H9 (cell line): ENCODE results near the gene SPAG4. TPM values are rescaled to one million over a fixed set of nuclear protein-coding genes. Genes with fewer than 3 reads are reported as not detected.

Experiments
- DNase-seq: peaks from one replicate; pipeline ENCODE4 v3.0.0-alpha.2; 2017
- H2AFZ ChIP-seq: one replicate; pipeline ENCODE4 v1.6.1; 2013; ENCODE audit warnings: mild to moderate bottlenecking, low read length, control low read depth, moderate library complexity
- H2AK5ac ChIP-seq: 2 replicates; pipeline ENCODE4 v1.6.1; 2013; ENCODE audit warnings: low read length, control low read depth, mixed read lengths; ENCODE audit not compliant: insufficient read length
- H2BK120ac ChIP-seq: one replicate; pipeline ENCODE4 v1.6.1; 2013; ENCODE audit warnings: low read depth, mild to moderate bottlenecking, low read length, control low read depth, inconsistent platforms; ENCODE audit not compliant: poor library complexity, severe bottlenecking
- H2BK12ac ChIP-seq: 2 replicates; pipeline ENCODE4 v1.6.1; 2013; ENCODE audit warnings: low read length, control low read depth, mixed read lengths, low read depth; ENCODE audit not compliant: insufficient read length
- H2BK15ac ChIP-seq: 2 replicates; pipeline ENCODE4 v1.6.1; 2013; ENCODE audit warnings: low read depth, low read length, control low read depth
- H2BK20ac ChIP-seq: one replicate; pipeline ENCODE4 v1.6.1; 2013; ENCODE audit warnings: low read depth, mild to moderate bottlenecking, low read length, control low read depth, inconsistent platforms; ENCODE audit not compliant: poor library complexity, severe bottlenecking
- H2BK5ac ChIP-seq: 2 replicates; pipeline ENCODE4 v1.6.1; 2013; ENCODE audit warnings: low read length, control low read depth, mixed read lengths; ENCODE audit not compliant: insufficient read length
- H3K14ac ChIP-seq: 2 replicates; pipeline ENCODE4 v1.6.1; 2013; ENCODE audit warnings: low read length, control low read depth; ENCODE audit not compliant: insufficient read depth
- H3K18ac ChIP-seq: 2 replicates; pipeline ENCODE4 v1.6.1; 2013; ENCODE audit warnings: low read depth, mild to moderate bottlenecking, mixed read lengths, low read length, control low read depth; ENCODE audit not compliant: insufficient read length
- H3K23ac ChIP-seq: 2 replicates; pipeline ENCODE4 v1.6.1; 2013; ENCODE audit warnings: low read length, control low read depth, mixed read lengths, low read depth; ENCODE audit not compliant: insufficient read length
- H3K23me2 ChIP-seq: 2 replicates; pipeline ENCODE4 v1.6.1; 2013; ENCODE audit warnings: low read depth, mild to moderate bottlenecking, mixed read lengths, low read length, control low read depth; ENCODE audit not compliant: insufficient read length, poor library complexity, severe bottlenecking
- H3K27ac ChIP-seq: 2 replicates; pipeline ENCODE4 v1.5.1; 2013; ENCODE audit warnings: low read length, control low read depth, mixed read lengths, low read depth; ENCODE audit not compliant: insufficient read length
- H3K27me3 ChIP-seq: 2 replicates; pipeline ENCODE4 v1.6.1; 2013; ENCODE audit warnings: low read length, control low read depth, inconsistent platforms; ENCODE audit not compliant: insufficient read depth
- H3K4ac ChIP-seq: 2 replicates; pipeline ENCODE4 v1.6.1; 2013; ENCODE audit warnings: low read depth, mild to moderate bottlenecking, control low read depth, inconsistent platforms, low read length, moderate library complexity
- H3K4me1 ChIP-seq: 2 replicates; pipeline ENCODE4 v1.6.1; 2013; ENCODE audit warnings: low read length, control low read depth, inconsistent platforms; ENCODE audit not compliant: insufficient read depth
- H3K4me2 ChIP-seq: 2 replicates; pipeline ENCODE4 v1.6.1; 2013; ENCODE audit warnings: low read length, control low read depth, mixed read lengths; ENCODE audit not compliant: insufficient read length, insufficient read depth
- H3K56ac ChIP-seq: 2 replicates; pipeline ENCODE4 v1.6.1; 2013; ENCODE audit warnings: low read depth, mild to moderate bottlenecking, mixed read lengths, low read length, control low read depth; ENCODE audit not compliant: insufficient read length
- H3K79me1 ChIP-seq: 2 replicates; pipeline ENCODE4 v1.6.1; 2013; ENCODE audit warnings: low read depth, mild to moderate bottlenecking, moderate library complexity, low read length, control low read depth, inconsistent platforms; ENCODE audit not compliant: insufficient read depth, poor library complexity, severe bottlenecking
- H3K79me2 ChIP-seq: 2 replicates; pipeline ENCODE4 v1.6.1; 2013; ENCODE audit warnings: low read length, control low read depth, inconsistent platforms; ENCODE audit not compliant: insufficient read depth
- H3K9ac ChIP-seq: 2 replicates; pipeline ENCODE4 v1.6.1; 2013; ENCODE audit warnings: low read length, control low read depth, mixed read lengths; ENCODE audit not compliant: insufficient read length; ENCODE audit errors: extremely low read depth
- H3K9me3 ChIP-seq: one replicate; pipeline ENCODE4 v1.6.1; 2013; ENCODE audit warnings: low read depth, low read length, inconsistent platforms; ENCODE audit not compliant: control insufficient read depth
- H3T11ph ChIP-seq: one replicate; pipeline ENCODE4 v1.6.1; 2013; ENCODE audit warnings: mild to moderate bottlenecking, low read length, control low read depth, inconsistent platforms
- H4K20me1 ChIP-seq: one replicate; pipeline ENCODE4 v1.6.1; 2013; ENCODE audit not compliant: control insufficient read depth, insufficient read length, insufficient read depth
- H4K5ac ChIP-seq: 2 replicates; pipeline ENCODE4 v1.6.1; 2013; ENCODE audit warnings: low read depth, mild to moderate bottlenecking, mixed read lengths, low read length, control low read depth; ENCODE audit not compliant: insufficient read length
- H4K8ac ChIP-seq: replicated peaks from 2 replicates; pipeline ENCODE4 v1.6.1; 2013; ENCODE audit warnings: low read length, control low read depth, mixed read lengths, low read depth; ENCODE audit not compliant: insufficient read length
- H4K91ac ChIP-seq: 2 replicates; pipeline ENCODE4 v1.6.1; 2013; ENCODE audit warnings: low read depth, mild to moderate bottlenecking, moderate library complexity, mixed read lengths, low read length, control low read depth; ENCODE audit not compliant: insufficient read length
- H3K27ac Mint-ChIP-seq, 3 experiments: 2 replicates in 2 of 3; 3 replicates in 1 of 3; pipeline ENCODE4 v1.8.0; 2020 to 2021; ENCODE audit warnings: mixed read lengths in 3 of 3, mild to moderate bottlenecking in 1 of 3, moderate library complexity in 1 of 3
- H3K27me3 Mint-ChIP-seq: 2 replicates; pipeline ENCODE4 v1.8.0; 2021; ENCODE audit warnings: low read depth, mild to moderate bottlenecking, moderate library complexity, mixed read lengths
- H3K36me3 Mint-ChIP-seq, 3 experiments: 2 replicates in 2 of 3; 3 replicates in 1 of 3; pipeline ENCODE4 v1.8.0; 2020 to 2021; ENCODE audit warnings: low read depth in 3 of 3, mixed read lengths in 3 of 3; ENCODE audit not compliant: insufficient read depth in 1 of 3
- H3K4me1 Mint-ChIP-seq, 2 experiments: 2 replicates each; pipeline ENCODE4 v1.8.0; 2020; ENCODE audit warnings: mixed read lengths in 2 of 2
- H3K4me3 Mint-ChIP-seq, 2 experiments: 2 replicates in 1 of 2; 3 replicates in 1 of 2; pipeline ENCODE4 v1.8.0; 2020 to 2021; ENCODE audit warnings: mild to moderate bottlenecking in 2 of 2, mixed read lengths in 2 of 2, moderate library complexity in 1 of 2
- H3K9me3 Mint-ChIP-seq, 2 experiments: 2 replicates in 1 of 2; 3 replicates in 1 of 2; pipeline ENCODE4 v1.8.0; 2020; ENCODE audit warnings: mild to moderate bottlenecking in 2 of 2, mixed read lengths in 2 of 2, moderate library complexity in 1 of 2
- CTCF ChIP-seq: fragments of 200-600 bp; sonication (generic); conservative IDR thresholded peaks from 3 replicates; pipeline ENCODE4 v1.8.0; 2021; ENCODE audit warnings: antibody characterized with exemption, mild to moderate bottlenecking
- WGBS: extraction: QIAGEN DNeasy Blood & Tissue Kit; methylation state at CpG from one replicate; pipeline ENCODE4 v1.1.7; 2013; ENCODE audit warnings: missing lambda C conversion rate, low lambda C conversion rate, mixed read lengths; ENCODE audit not compliant: insufficient read length; ENCODE audit errors: extremely low coverage; 5-methylcytosine and 5-hydroxymethylcytosine counted together
- total RNA-seq: library from RNA; stranded (reverse); gene quantifications from 2 replicates; pipeline ENCODE4 v1.2.1, GENCODE V29; 2021

The SPAG4 gene
- total RNA-seq, 1 experiment from 2014 or later: 4.9 TPM

GRCh38 chr20:35638751-35639150 is 23.1 kb downstream of the SPAG4 start:
- Histone ChIP-seq H3K23ac (no peak overlapping the region), H3K27ac (no peak overlapping the region), H2BK12ac (no peak overlapping the region), H3K56ac (no peak overlapping the region), H2AFZ (no peak overlapping the region), H3K27me3 (no peaks in the 10 kb centered on the region), H3K4me2 (no peak overlapping the region), H3T11ph (no peak overlapping the region), H2BK5ac (no peak overlapping the region), H4K91ac (no peak overlapping the region), H4K8ac (no peak overlapping the region), H3K23me2 (no peaks in the 10 kb centered on the region), H2AK5ac (no peak overlapping the region), H3K18ac (no peak overlapping the region), H2BK15ac (no peak overlapping the region), H3K79me2 (peaks cover 6% of the 10 kb centered on the region; the same call in 1 of the 2 replicates), H3K9ac (no peak overlapping the region), H3K79me1 (peaks cover 6% of the 10 kb centered on the region), H2BK120ac (no peak overlapping the region), H2BK20ac (no peak overlapping the region), H3K4ac (no peak overlapping the region), H3K14ac (no peak overlapping the region), H4K20me1 (no peaks in the 10 kb centered on the region), H3K9me3 (no peaks in the 10 kb centered on the region), H3K4me1 (peaks cover 1% of the 10 kb centered on the region; the same call in 1 of the 2 replicates), H4K5ac (no peak overlapping the region)
- no peak for DNase-seq
- no peak for TF ChIP-seq CTCF
- no peak overlapping the region for H3K4me3 Mint-ChIP-seq
- no CpG with 5 or more reads among the region's 2 CpGs for WGBS
- H3K4me1 Mint-ChIP-seq: peaks cover 37 to 42% of the 10 kb centered on the region in 2 experiments
- no peaks in the 10 kb centered on the region; the same call in 1 of the 2 replicates for H3K27me3 Mint-ChIP-seq
- H3K36me3 Mint-ChIP-seq: peaks cover 0 to 2% (median 0%) of the 10 kb centered on the region in 3 experiments; a peak in 4 of 7 replicates
- H3K27ac Mint-ChIP-seq: no peak overlapping the region
- no peaks in the 10 kb centered on the region for H3K9me3 Mint-ChIP-seq
